ENCODE data around the gene ADARB2. TPM values are rescaled to one million over a fixed set of nuclear protein-coding genes. Genes with fewer than 3 reads are reported as not detected.

ADARB2 gene
- total and polyA plus RNA-seq, 4 experiments from 2014 or later, result 13.5 to 14.1 TPM; not detected in 2

- Mint-ChIP-seq H3K27me3 (peaks cover 14 to 17% of the 10 kb centered on the region in 2 donors), H3K27ac (no peak overlapping the region), H3K9me3 (peaks cover 0 to 4% (median 0%) of the 10 kb centered on the region in 8 donors), H3K4me3 (no peak overlapping the region), H3K36me3 (no peaks in the 10 kb centered on the region), H3K4me1 (no peaks in the 10 kb centered on the region)
- intact Hi-C loops (cut with micrococcal nuclease), result no loop called here
- ChIA-PET CTCF (ENCODE audit: partially characterized antibody) (no interaction called here), POLR2A (ENCODE audit: partially characterized antibody) (no interaction called here)
- Histone ChIP-seq H3K4me3 (ENCODE audit: low read length in 2 of 2) (no peak overlapping the region), H3K27me3 (ENCODE audit: insufficient read depth, low read length) (no peaks in the 10 kb centered on the region), H3K4me1 (ENCODE audit: insufficient read depth, low read length) (no peaks in the 10 kb centered on the region), H3K36me3 (ENCODE audit: insufficient read depth, low read length) (no peaks in the 10 kb centered on the region), H3K9me3 (ENCODE audit: control insufficient read depth in 1 of 2, low read length in 2 of 2) (no peaks in the 10 kb centered on the region), H3K27ac (ENCODE audit: low read depth, low read length) (no peak overlapping the region)
- DNase-seq, result no peak
These were observed 49.6 kb downstream of the ADARB2 start for GRCh38 chr10:1687623-1688150.

- POLR2A ChIA-PET (ENCODE audit: partially characterized antibody), result no interaction called here
- H3K36me3 Mint-ChIP-seq, result no peaks in the 10 kb centered on the region
These were observed 50.1 kb downstream of the ADARB2 start for GRCh38 chr10:1687190-1687589.

GRCh38 chr10:1686491-1686749 lies 50.9 kb downstream of the ADARB2 start:
- Mint-ChIP-seq H3K4me3 (no peak overlapping the region), H3K9me3 (peaks cover 0 to 4% (median 0%) of the 10 kb centered on the region in 8 donors), H3K36me3 (no peaks in the 10 kb centered on the region), H3K27me3 (peaks cover 9 to 12% of the 10 kb centered on the region in 2 donors), H3K4me1 (no peaks in the 10 kb centered on the region), H3K27ac (no peak overlapping the region)
- Histone ChIP-seq H3K4me3 (ENCODE audit: low read length in 2 of 2) (no peak overlapping the region), H3K36me3 (ENCODE audit: insufficient read depth, low read length) (no peaks in the 10 kb centered on the region), H3K27me3 (ENCODE audit: insufficient read depth, low read length) (no peaks in the 10 kb centered on the region), H3K27ac (ENCODE audit: low read depth, low read length) (no peak overlapping the region), H3K4me1 (ENCODE audit: insufficient read depth, low read length) (no peaks in the 10 kb centered on the region), H3K9me3 (ENCODE audit: control insufficient read depth in 1 of 2, low read length in 2 of 2) (no peaks in the 10 kb centered on the region)
- POLR2A ChIA-PET (ENCODE audit: partially characterized antibody), result no interaction called here
- CTCF ChIA-PET (ENCODE audit: partially characterized antibody), result no interaction called here
- no peak for DNase-seq
- intact Hi-C loops (cut with micrococcal nuclease), result no loop called here

More at GRCh38 chr10:1687190-1687589, 50.1 kb downstream of the ADARB2 start:
- no peaks in the 10 kb centered on the region for H3K4me1 ChIP-seq (ENCODE audit: insufficient read depth, low read length)
- H3K9me3 Mint-ChIP-seq, result peaks cover 0 to 4% (median 0%) of the 10 kb centered on the region in 8 donors
- no peaks in the 10 kb centered on the region for H3K4me1 Mint-ChIP-seq
- CTCF ChIA-PET (ENCODE audit: partially characterized antibody), result no interaction called here
- no peak overlapping the region for H3K4me3 Mint-ChIP-seq
- no peak overlapping the region for H3K27ac Mint-ChIP-seq
- H3K36me3 ChIP-seq (ENCODE audit: insufficient read depth, low read length), result no peaks in the 10 kb centered on the region
- no peak for DNase-seq
- H3K9me3 ChIP-seq (ENCODE audit: control insufficient read depth in 1 of 2, low read length in 2 of 2), result no peaks in the 10 kb centered on the region
- H3K27me3 Mint-ChIP-seq, result peaks cover 14 to 17% of the 10 kb centered on the region in 2 donors
- H3K27ac ChIP-seq (ENCODE audit: low read depth, low read length), result no peak overlapping the region
- no peak overlapping the region for H3K4me3 ChIP-seq (ENCODE audit: low read length in 2 of 2)
- no peaks in the 10 kb centered on the region for H3K27me3 ChIP-seq (ENCODE audit: insufficient read depth, low read length)
- intact Hi-C loops (cut with micrococcal nuclease), result no loop called here

GRCh38 chr10:1685699-1686490 lies 51.4 kb downstream of the ADARB2 start:
- CTCF ChIA-PET (ENCODE audit: partially characterized antibody), result no interaction called here
- intact Hi-C loops (cut with micrococcal nuclease), result no loop called here
- H3K4me1 ChIP-seq (ENCODE audit: insufficient read depth, low read length), result peaks cover under 1% of the 10 kb centered on the region
- H3K9me3 Mint-ChIP-seq, result peaks cover 0 to 4% (median 0%) of the 10 kb centered on the region in 8 donors
- no peak overlapping the region for H3K4me3 ChIP-seq (ENCODE audit: low read length in 2 of 2)
- DNase-seq, result no peak
- no peaks in the 10 kb centered on the region for H3K9me3 ChIP-seq (ENCODE audit: control insufficient read depth in 1 of 2, low read length in 2 of 2)
- no peaks in the 10 kb centered on the region for H3K27me3 ChIP-seq (ENCODE audit: insufficient read depth, low read length)
- no peaks in the 10 kb centered on the region for H3K4me1 Mint-ChIP-seq
- no peak overlapping the region for H3K4me3 Mint-ChIP-seq
- no peak overlapping the region for H3K27ac ChIP-seq (ENCODE audit: low read depth, low read length)
- H3K36me3 Mint-ChIP-seq, result no peaks in the 10 kb centered on the region
- no peak overlapping the region for H3K27ac Mint-ChIP-seq
- H3K27me3 Mint-ChIP-seq, result peaks cover 6 to 9% of the 10 kb centered on the region in 2 donors
- H3K36me3 ChIP-seq (ENCODE audit: insufficient read depth, low read length), result no peaks in the 10 kb centered on the region
- POLR2A ChIA-PET (ENCODE audit: partially characterized antibody), result no interaction called here

GRCh38 chr10:1684991-1685390 lies 52.3 kb downstream of the ADARB2 start:
- Mint-ChIP-seq H3K27ac (no peak overlapping the region), H3K9me3 (peaks cover 0 to 4% (median 0%) of the 10 kb centered on the region in 8 donors), H3K4me1 (peaks cover 0 to 4% (median 0%) of the 10 kb centered on the region in 4 donors), H3K27me3 (peaks cover 1 to 9% of the 10 kb centered on the region in 2 donors), H3K36me3 (no peaks in the 10 kb centered on the region), H3K4me3 (no peak overlapping the region)
- Histone ChIP-seq H3K27ac (ENCODE audit: low read depth, low read length) (no peak overlapping the region), H3K27me3 (ENCODE audit: insufficient read depth, low read length) (no peaks in the 10 kb centered on the region), H3K4me3 (ENCODE audit: low read length in 2 of 2) (no peak overlapping the region), H3K4me1 (ENCODE audit: insufficient read depth, low read length) (peaks cover 8% of the 10 kb centered on the region), H3K9me3 (ENCODE audit: control insufficient read depth in 1 of 2, low read length in 2 of 2) (no peaks in the 10 kb centered on the region), H3K36me3 (ENCODE audit: insufficient read depth, low read length) (no peaks in the 10 kb centered on the region)
- ChIA-PET CTCF (ENCODE audit: partially characterized antibody) (no interaction called here), POLR2A (ENCODE audit: partially characterized antibody) (no interaction called here)
- DNase-seq, result no peak
- intact Hi-C loops (cut with micrococcal nuclease), result no loop called here

GRCh38 chr10:1683649-1684048 lies 53.7 kb downstream of the ADARB2 start:
- POLR2A ChIA-PET (ENCODE audit: partially characterized antibody), result no interaction called here
- H3K4me3 ChIP-seq (ENCODE audit: low read length in 2 of 2), result no peak overlapping the region
- H3K27ac Mint-ChIP-seq, result no peak overlapping the region

GRCh38 chr10:1679821-1680650 lies 57.3 kb downstream of the ADARB2 start:
- Mint-ChIP-seq H3K4me1 (peaks cover 0 to 8% (median 0%) of the 10 kb centered on the region in 4 donors), H3K36me3 (no peaks in the 10 kb centered on the region), H3K27me3 (no peaks in the 10 kb centered on the region), H3K9me3 (peaks cover 0 to 3% (median 0%) of the 10 kb centered on the region in 8 donors), H3K4me3 (peak overlapping the region in 5 of 8 donors; percentile 10 to 70 (median 48)), H3K27ac (peak overlapping the region in 5 of 7 donors; percentile 8 to 63 (median 42))
- Histone ChIP-seq H3K4me1 (ENCODE audit: insufficient read depth, low read length) (peaks cover 8% of the 10 kb centered on the region), H3K27ac (ENCODE audit: low read depth, low read length) (no peak overlapping the region), H3K27me3 (ENCODE audit: insufficient read depth, low read length) (no peaks in the 10 kb centered on the region), H3K36me3 (ENCODE audit: insufficient read depth, low read length) (no peaks in the 10 kb centered on the region), H3K4me3 (ENCODE audit: low read length in 2 of 2) (no peak overlapping the region), H3K9me3 (ENCODE audit: control insufficient read depth in 1 of 2, low read length in 2 of 2) (no peaks in the 10 kb centered on the region)
- ChIA-PET POLR2A (ENCODE audit: partially characterized antibody) (no interaction called here), CTCF (ENCODE audit: partially characterized antibody) (no interaction called here)
- DNase-seq, result peak in 3 of 5 donors; percentile 2 to 10 (median 7)
- intact Hi-C loops (cut with micrococcal nuclease), result no loop called here

More at GRCh38 chr10:1683649-1684048, 53.7 kb downstream of the ADARB2 start:
- Histone ChIP-seq H3K9me3 (ENCODE audit: control insufficient read depth in 1 of 2, low read length in 2 of 2) (no peaks in the 10 kb centered on the region), H3K36me3 (ENCODE audit: insufficient read depth, low read length) (no peaks in the 10 kb centered on the region), H3K4me1 (ENCODE audit: insufficient read depth, low read length) (peaks cover 8% of the 10 kb centered on the region), H3K27ac (ENCODE audit: low read depth, low read length) (no peak overlapping the region), H3K27me3 (ENCODE audit: insufficient read depth, low read length) (no peaks in the 10 kb centered on the region)
- Mint-ChIP-seq H3K36me3 (no peaks in the 10 kb centered on the region), H3K9me3 (peaks cover 0 to 4% (median 0%) of the 10 kb centered on the region in 8 donors), H3K4me3 (no peak overlapping the region), H3K4me1 (peaks cover 0 to 8% (median 0%) of the 10 kb centered on the region in 4 donors), H3K27me3 (peaks cover 1 to 2% of the 10 kb centered on the region in 2 donors)
- intact Hi-C loops (cut with micrococcal nuclease), result no loop called here
- DNase-seq, result no peak
- CTCF ChIA-PET (ENCODE audit: partially characterized antibody), result no interaction called here
